WTC11 (cell line): ENCODE results near the gene PLA2G4E. TPM values are rescaled to one million over a fixed set of nuclear protein-coding genes. Genes with fewer than 3 reads are reported as not detected.

Source experiments
- ATAC-seq: fragments of 200-7000 bp; cut with Tn5 transposase; 2 replicates; pipeline ENCODE4 v1.10.0; 2021; ENCODE audit warnings: mild to moderate bottlenecking, moderate library complexity
- CTCF ChIA-PET: fragments of 300-600 bp; sonication (Branson Sonifier 250); formaldehyde crosslinking; loops from one replicate; lab custom pipeline; 2021; ENCODE audit warnings: antibody characterized with exemption; lab: Charles Lee
- POLR2A ChIA-PET: fragments of 350-600 bp; sonication (Branson Sonifier 250); formaldehyde crosslinking; loops from one replicate; lab custom pipeline; 2021; ENCODE audit warnings: antibody characterized with exemption; lab: Charles Lee
- DNase-seq: peaks from one replicate; pipeline ENCODE4 v3.0.0; 2021; ENCODE audit warnings: low spot score
- H3K27ac Mint-ChIP-seq: 2 replicates; pipeline ENCODE4 v1.8.0; 2021; ENCODE audit warnings: mixed read lengths
- H3K27me3 Mint-ChIP-seq: 2 replicates; pipeline ENCODE4 v1.8.0; 2021; ENCODE audit warnings: low read depth, mild to moderate bottlenecking, moderate library complexity, mixed read lengths
- H3K36me3 Mint-ChIP-seq: 2 replicates; pipeline ENCODE4 v1.8.0; 2021; ENCODE audit warnings: mixed read lengths
- H3K4me1 Mint-ChIP-seq: 2 replicates; pipeline ENCODE4 v1.8.0; 2022; ENCODE audit warnings: mixed read lengths
- H3K4me3 Mint-ChIP-seq: 2 replicates; pipeline ENCODE4 v1.8.0; 2021; ENCODE audit warnings: mild to moderate bottlenecking, moderate library complexity, mixed read lengths
- H3K9me3 Mint-ChIP-seq: 2 replicates; pipeline ENCODE4 v1.8.0; 2021; ENCODE audit warnings: mixed read lengths
- FOXK1 ChIP-seq: sonication (generic); formaldehyde crosslinking; IDR thresholded peaks from 2 replicates; pipeline ENCODE4 v1.8.0; 2022; ENCODE audit warnings: mild to moderate bottlenecking, moderate library complexity, missing genetic modification reagents
- NFE2L1 ChIP-seq: sonication (generic); formaldehyde crosslinking; IDR thresholded peaks from 2 replicates; pipeline ENCODE4 v1.8.1; 2023; ENCODE audit warnings: missing genetic modification reagents
- OVOL2 ChIP-seq: fragments of 250-450 bp; sonication (Bioruptor Pico); IDR thresholded peaks from 2 replicates; pipeline ENCODE4 v1.9.0; 2021; ENCODE audit warnings: mild to moderate bottlenecking, borderline replicate concordance
- PRDM15 ChIP-seq: sonication (generic); formaldehyde crosslinking; IDR thresholded peaks from 2 replicates; pipeline ENCODE4 v1.8.0; 2022; ENCODE audit warnings: missing genetic modification reagents
- RELA ChIP-seq: sonication (generic); formaldehyde crosslinking; IDR thresholded peaks from 2 replicates; pipeline ENCODE4 v1.8.1; 2022; ENCODE audit warnings: missing genetic modification reagents, mild to moderate bottlenecking, borderline replicate concordance
- RORB ChIP-seq: fragments of 250-450 bp; sonication (Bioruptor Pico); IDR thresholded peaks from 2 replicates; pipeline ENCODE4 v1.9.0; 2021; ENCODE audit warnings: mild to moderate bottlenecking
- TEAD1 ChIP-seq: sonication (generic); formaldehyde crosslinking; IDR thresholded peaks from 2 replicates; pipeline ENCODE4 v1.8.0; 2022; ENCODE audit warnings: mild to moderate bottlenecking, missing genetic modification reagents
- ZNF232 ChIP-seq: sonication (generic); formaldehyde crosslinking; IDR thresholded peaks from 2 replicates; pipeline ENCODE4 v1.8.0; 2022; ENCODE audit warnings: mild to moderate bottlenecking, missing genetic modification reagents
- ZNF512 ChIP-seq: sonication (generic); formaldehyde crosslinking; IDR thresholded peaks from 2 replicates; pipeline ENCODE4 v1.8.1; 2022; ENCODE audit warnings: missing genetic modification reagents, borderline replicate concordance
- total RNA-seq: library from RNA; stranded (reverse); gene quantifications from 3 replicates; pipeline ENCODE4 v1.2.3, GENCODE V29; 2021
- TF ChIP-seq, protein P1 (sequence below): sonication (generic); formaldehyde crosslinking; IDR thresholded peaks from 2 replicates; pipeline ENCODE4 v1.8.1; 2023; ENCODE audit warnings: mild to moderate bottlenecking, missing genetic modification reagents, borderline replicate concordance
- TF ChIP-seq, protein P2 (sequence below): sonication (generic); formaldehyde crosslinking; IDR thresholded peaks from 2 replicates; pipeline ENCODE4 v1.8.1; 2022; ENCODE audit warnings: mild to moderate bottlenecking, moderate library complexity, missing genetic modification reagents

Gene PLA2G4E
- total RNA-seq, 1 experiment from 2014 or later, result not detected

DNA sequence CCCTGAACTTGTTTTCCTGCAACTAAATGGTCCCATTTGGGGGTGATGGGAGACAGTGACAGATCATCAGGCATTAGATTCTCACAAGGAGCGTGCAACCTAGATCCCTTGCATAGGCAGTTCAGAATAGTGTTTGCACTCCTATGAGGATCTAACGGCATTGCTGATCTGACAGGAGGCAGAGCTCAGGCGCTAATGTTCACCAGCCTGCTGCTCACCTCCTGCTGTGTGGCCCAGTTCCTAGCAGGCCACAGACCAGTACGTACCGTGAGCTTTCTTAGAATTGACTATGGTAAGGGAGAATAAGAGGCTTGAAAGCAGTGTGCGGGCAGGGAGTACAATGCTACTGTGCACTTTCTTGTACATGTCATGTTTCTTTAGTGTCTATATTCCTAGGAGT is 17.6 kb upstream of the PLA2G4E start:
- Mint-ChIP-seq H3K9me3 (peaks cover 12% of the 10 kb centered on the region), H3K4me3 (no peak overlapping the region)
- CTCF ChIA-PET, result interaction anchor here (3.2 kb wide), 1 partner anchor 49 kb away, joined by 18 read pairs; no protein-coding TSS in a partner anchor

GRCh38 chr15:42037656-42038055 is 16.8 kb upstream of the PLA2G4E start:
- CTCF ChIA-PET, result interaction anchor here (1.3 to 3.2 kb wide), 3 partner anchors 47 to 100 kb away, joined by 3 to 18 read pairs (median 8); no protein-coding TSS in a partner anchor

More for the DNA sequence above, 17.6 kb upstream of the PLA2G4E start:
- Mint-ChIP-seq H3K4me1 (peaks cover 21% of the 10 kb centered on the region), H3K36me3 (no peaks in the 10 kb centered on the region), H3K27me3 (no peaks in the 10 kb centered on the region; the same call in 1 of the 2 replicates), H3K27ac (no peak overlapping the region)
- TF ChIP-seq NFE2L1 (CRISPR knock-in tag) (no peak), ZNF512 (CRISPR knock-in tag) (no peak)
- TF ChIP-seq, protein P1, sequence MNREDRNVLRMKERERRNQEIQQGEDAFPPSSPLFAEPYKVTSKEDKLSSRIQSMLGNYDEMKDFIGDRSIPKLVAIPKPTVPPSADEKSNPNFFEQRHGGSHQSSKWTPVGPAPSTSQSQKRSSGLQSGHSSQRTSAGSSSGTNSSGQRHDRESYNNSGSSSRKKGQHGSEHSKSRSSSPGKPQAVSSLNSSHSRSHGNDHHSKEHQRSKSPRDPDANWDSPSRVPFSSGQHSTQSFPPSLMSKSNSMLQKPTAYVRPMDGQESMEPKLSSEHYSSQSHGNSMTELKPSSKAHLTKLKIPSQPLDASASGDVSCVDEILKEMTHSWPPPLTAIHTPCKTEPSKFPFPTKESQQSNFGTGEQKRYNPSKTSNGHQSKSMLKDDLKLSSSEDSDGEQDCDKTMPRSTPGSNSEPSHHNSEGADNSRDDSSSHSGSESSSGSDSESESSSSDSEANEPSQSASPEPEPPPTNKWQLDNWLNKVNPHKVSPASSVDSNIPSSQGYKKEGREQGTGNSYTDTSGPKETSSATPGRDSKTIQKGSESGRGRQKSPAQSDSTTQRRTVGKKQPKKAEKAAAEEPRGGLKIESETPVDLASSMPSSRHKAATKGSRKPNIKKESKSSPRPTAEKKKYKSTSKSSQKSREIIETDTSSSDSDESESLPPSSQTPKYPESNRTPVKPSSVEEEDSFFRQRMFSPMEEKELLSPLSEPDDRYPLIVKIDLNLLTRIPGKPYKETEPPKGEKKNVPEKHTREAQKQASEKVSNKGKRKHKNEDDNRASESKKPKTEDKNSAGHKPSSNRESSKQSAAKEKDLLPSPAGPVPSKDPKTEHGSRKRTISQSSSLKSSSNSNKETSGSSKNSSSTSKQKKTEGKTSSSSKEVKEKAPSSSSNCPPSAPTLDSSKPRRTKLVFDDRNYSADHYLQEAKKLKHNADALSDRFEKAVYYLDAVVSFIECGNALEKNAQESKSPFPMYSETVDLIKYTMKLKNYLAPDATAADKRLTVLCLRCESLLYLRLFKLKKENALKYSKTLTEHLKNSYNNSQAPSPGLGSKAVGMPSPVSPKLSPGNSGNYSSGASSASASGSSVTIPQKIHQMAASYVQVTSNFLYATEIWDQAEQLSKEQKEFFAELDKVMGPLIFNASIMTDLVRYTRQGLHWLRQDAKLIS (CRISPR knock-in tag), result no peak
- TF ChIP-seq, protein P2, sequence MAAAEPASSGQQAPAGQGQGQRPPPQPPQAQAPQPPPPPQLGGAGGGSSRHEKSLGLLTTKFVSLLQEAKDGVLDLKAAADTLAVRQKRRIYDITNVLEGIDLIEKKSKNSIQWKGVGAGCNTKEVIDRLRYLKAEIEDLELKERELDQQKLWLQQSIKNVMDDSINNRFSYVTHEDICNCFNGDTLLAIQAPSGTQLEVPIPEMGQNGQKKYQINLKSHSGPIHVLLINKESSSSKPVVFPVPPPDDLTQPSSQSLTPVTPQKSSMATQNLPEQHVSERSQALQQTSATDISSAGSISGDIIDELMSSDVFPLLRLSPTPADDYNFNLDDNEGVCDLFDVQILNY, result no peak
- DNase-seq, result no peak
- no peak for ATAC-seq
- POLR2A ChIA-PET, result no interaction called here

More at GRCh38 chr15:42037656-42038055, 16.8 kb upstream of the PLA2G4E start:
- H3K4me3 Mint-ChIP-seq, result no peak overlapping the region
- peaks cover 21% of the 10 kb centered on the region for H3K4me1 Mint-ChIP-seq
- no peak overlapping the region; the same call in 1 of the 2 replicates for H3K27ac Mint-ChIP-seq
- ATAC-seq (no peak), DNase-seq (no peak)
- POLR2A ChIA-PET, result no interaction called here
- no peaks in the 10 kb centered on the region; the same call in 1 of the 2 replicates for H3K27me3 Mint-ChIP-seq
- TF ChIP-seq FOXK1 (CRISPR knock-in tag) (no peak), RELA (CRISPR knock-in tag) (no peak), TEAD1 (no peak), OVOL2 (CRISPR knock-in tag) (no peak), PRDM15 (CRISPR knock-in tag) (no peak), ZNF232 (no peak), RORB (no peak)
- peaks cover 12% of the 10 kb centered on the region for H3K9me3 Mint-ChIP-seq
- H3K36me3 Mint-ChIP-seq, result no peaks in the 10 kb centered on the region
